Jurkat, Clone E6-1 (cell line): Measurements from ENCODE around the gene MOGAT3.

Source experiments
- DNase-seq: peaks from one replicate; pipeline ENCODE4 v3.0.0-alpha.2; 2011; ENCODE audit warnings: low read depth, low spot score
- H3K4me3 ChIP-seq: 2 replicates; pipeline ENCODE4 v1.5.1; 2011; ENCODE audit warnings: mild to moderate bottlenecking, low read length, control low read depth, moderate library complexity

The MOGAT3 gene

DNA sequence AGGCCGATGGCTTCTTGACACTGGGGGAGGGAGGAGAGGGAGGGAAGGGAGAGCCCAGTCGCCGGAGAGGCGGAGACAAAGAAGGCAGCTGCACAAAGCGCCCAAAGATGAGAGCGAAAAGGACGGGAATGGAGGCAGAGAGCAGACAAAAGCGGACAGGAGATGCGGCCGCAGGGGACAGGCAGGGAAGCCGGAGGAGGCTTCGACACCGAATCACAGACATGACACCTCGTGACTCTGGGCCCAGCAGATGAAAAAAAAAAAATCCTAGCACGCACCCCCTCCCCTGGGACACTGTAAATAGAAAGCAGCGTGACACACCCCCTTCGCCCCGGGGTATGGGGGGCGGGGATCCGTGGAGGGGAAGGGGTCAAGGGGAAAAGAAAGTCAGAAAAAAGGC lies 21.7 kb downstream of the MOGAT3 start:
- DNase-seq: no peak
- no peak overlapping the region for H3K4me3 ChIP-seq

DNA sequence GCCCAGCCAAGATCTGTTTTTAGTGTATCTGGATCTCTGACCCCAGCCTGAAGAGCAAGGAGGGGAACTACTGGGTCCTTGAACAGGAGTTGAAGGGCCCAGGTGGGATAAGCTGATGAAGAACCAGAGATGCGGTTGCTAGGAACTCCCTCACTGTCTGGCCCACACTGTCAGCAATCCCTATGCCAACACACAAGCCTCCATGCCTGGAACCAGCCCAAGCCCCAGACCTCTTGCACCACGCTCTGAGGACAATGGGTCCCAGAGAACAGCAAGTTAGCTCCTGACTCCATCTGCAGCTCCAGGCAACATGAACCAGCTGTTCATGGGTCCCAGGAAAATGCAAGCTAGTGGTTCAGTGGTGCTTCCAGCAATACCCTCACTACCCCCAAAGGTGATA lies 23.2 kb downstream of the MOGAT3 start:
- H3K4me3 ChIP-seq: no peak overlapping the region
- no peak for DNase-seq

DNA sequence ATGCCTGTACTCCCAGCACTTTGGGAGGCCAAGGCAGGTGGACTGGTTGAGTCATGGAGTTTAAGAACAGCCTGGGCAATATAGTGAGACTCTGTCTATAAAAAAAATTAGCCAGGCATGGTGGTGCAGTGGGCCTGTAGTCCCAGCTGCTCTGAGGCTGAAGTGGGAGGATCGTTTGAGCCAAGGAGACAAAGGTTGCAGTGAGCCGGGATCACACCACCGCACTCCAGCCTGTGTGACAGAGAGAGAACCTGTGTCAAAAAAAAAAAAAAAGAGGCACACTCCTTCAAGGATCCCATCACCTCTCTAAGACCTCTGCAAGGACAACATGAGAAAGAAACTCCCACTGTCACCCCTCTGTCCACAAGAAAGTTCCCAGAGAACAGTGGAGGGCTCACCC lies 25.2 kb downstream of the MOGAT3 start:
- DNase-seq: no peak
- H3K4me3 ChIP-seq: no peak overlapping the region

DNA sequence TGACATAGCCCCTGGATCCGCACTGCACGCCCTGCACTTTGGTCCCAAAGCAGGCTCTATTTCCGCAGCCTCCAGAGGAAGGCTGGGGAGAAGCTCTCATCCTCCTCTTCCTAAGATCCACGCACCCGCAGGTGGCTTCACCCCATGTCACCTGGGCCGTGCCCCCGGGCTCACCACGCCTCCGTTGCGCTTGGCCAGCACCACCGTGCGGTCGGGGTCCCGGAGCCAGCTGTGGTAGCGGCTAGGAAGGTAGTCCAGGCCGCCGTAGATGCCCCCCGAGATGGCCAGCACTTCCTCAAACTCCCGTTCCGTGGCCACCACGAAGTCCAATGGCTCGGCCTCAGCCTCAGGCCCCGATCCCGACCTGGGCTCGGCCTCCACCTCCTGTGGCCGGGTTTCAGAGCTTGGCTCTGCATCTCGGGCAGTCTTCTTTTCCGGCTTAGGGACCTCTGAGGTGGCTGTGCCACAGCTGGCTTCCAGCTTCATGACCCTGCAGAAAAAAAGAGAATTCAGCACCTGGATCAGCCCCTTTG lies 26.4 kb downstream of the MOGAT3 start:
- no peak for DNase-seq
- H3K4me3 ChIP-seq: no peak overlapping the region

DNA sequence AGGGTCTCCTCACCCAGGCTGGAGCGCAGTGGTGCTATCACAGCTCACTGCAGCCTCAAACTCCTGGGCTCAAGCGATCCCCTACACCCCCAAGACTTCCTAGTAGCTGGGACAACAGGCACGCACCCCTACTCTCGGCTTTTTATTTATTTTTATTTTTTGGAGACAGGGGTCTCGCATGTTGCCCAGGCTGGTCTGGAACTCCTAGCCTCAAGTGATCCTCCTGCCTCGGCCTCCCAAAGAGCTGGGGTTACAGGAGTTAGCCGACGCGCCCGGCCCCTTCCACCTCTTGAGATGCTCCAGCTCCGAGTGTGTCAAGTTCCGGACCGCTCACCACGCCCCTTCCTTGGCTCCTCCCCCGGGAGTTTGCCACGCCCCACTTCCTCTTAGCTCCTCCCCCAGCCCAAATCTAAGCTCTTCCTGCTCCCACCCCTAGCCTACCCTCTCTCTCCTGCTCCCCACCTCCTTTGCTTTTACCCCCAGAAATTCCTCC lies 27.0 kb downstream of the MOGAT3 start:
- H3K4me3 ChIP-seq: no peak overlapping the region
- DNase-seq: no peak

DNA sequence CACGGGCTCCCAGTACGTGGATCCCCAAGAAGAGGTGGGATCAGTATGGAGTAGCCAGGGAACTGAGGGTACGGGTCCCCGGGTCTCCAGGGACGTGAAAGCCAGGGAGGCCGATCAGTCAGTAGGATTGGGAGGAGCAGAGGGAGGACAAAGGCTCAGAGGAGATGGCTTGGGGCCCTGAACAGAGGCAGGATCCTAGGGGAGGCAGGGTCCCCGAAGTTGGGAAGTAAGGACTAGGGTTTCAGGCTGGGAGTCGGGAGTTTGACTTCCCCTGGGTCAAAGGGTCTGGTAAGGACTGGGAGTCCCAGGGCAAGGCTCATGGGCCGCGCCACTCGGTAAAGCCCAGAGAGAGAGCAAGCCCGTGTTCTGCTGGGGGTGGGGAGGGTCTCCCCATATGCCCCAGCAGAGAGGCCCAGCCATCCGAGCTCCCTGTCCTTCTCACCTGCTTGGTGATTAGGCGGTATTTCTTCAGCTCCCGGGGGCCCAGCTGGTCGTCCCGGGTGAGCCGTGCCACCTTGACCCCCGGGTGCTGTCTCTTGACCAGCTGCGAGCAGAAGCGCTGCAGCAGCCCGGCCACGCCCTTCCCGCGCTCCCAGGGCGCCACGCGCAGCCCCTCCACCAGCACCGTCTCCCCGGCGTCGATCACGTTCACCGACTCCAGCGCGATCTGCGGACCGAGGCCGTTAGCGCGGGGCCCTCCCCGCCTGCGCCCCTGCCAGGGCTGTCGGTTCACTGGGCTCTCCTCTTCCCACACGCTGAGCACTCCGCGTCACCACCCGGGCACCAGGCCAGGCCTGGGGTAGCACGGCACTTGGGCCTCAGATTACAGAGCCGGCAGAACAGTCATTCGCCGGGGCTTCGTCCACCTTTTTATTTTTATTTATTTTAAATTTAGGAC lies 27.7 kb downstream of the MOGAT3 start:
- H3K4me3 ChIP-seq: no peak overlapping the region
- no peak for DNase-seq

DNA sequence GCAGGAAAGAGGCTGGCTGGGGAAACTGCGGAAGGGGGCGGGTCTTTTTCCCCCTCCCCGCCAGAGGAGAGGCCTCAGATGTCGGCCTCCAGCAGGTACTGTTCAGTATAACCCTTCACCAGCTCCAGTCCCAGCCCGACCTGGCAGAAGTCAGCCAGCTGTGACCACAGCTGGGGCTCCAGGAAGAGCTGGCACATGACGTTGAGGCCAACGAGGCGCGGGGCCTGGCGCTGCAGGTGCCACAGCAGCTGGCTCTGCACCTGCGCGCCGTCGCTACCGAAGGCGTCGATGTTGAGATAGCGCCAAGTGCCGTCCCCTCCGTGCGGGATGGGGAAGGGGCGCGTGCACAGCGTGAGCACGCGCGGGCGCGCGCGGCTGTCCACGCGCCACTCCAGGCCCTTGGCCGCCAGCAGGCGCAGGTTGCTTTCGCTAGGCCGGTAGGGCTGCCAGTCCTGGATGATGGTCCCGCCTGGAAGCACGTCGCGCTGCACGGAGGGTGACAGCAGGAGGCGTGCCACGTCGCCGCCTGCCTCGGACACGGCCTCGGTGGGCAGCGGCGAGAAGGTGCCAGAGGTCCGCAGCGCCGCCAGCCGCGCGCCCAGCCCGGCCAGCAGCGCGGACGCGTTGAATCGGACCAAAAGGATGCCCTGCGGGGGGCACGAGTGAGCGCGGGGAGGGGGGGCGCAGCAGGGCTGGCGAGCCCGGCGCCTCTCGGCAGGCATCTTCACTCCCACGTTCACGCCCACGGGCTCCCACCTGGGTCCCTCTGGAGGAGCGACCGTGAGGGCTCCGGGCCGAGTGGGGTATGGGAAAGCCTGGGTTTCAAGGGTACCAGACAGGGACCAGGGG lies 28.6 kb downstream of the MOGAT3 start:
- DNase-seq: no peak
- no peak overlapping the region for H3K4me3 ChIP-seq

DNA sequence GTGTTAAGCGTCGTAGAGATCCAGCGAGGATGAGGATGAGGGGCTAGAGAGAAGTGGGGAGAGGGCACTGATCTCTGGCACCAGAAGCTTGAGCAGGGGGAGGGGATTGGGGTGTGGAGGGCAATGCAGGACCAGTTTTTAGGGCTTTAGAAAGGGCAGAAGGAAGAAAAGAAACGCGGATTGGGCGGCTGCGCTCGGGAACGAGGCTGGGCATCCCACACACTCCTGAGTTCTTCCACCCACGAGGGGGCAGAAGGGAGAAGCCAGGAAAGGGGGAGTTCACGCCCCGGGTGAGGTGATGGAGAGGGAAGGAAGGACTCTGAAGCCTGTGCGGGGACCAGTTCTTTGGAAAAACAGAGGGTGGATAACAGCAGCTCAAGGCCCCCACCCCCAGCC lies 29.4 kb downstream of the MOGAT3 start:
- DNase-seq: no peak
- H3K4me3 ChIP-seq: no peak overlapping the region

DNA sequence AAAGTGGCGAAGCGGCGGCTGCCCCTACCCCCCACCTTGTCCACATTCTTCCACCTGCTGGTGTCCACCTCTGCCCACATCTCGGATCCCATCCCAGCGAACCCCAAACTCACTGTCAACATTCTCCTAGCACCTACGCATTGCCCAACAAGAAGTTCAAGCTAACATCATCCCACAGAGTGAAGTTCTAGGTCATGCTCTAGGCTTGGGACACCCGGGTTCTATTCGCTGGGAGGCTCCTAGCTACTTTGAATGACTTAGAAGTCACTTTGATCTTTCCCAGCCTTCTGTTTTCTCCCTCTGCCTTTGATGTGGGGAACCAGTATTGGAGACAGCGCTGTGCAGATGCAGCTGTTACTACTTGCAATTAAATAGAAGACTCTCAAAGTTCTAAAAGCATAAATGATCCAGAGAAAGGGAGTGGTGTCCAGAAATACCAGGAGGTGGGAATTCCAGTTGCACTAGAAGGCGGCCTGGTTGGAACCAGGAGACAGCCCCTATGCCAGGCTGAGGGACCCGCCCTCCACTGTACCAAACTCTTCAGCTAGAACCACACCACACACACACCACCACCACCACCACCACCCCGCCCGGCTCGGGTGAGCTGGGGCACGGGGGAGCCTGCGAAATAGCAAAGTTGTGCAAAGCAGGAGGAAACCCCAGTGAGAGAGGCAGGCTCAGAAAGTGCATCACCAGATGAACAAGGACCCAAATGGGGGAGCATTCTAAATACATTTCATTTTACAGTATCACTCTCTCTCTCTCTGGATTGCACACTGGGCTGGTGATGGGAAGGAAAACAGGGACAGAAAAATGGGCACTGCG lies 30.0 kb downstream of the MOGAT3 start:
- H3K4me3 ChIP-seq: no peak overlapping the region
- peak; percentile 79 for DNase-seq

DNA sequence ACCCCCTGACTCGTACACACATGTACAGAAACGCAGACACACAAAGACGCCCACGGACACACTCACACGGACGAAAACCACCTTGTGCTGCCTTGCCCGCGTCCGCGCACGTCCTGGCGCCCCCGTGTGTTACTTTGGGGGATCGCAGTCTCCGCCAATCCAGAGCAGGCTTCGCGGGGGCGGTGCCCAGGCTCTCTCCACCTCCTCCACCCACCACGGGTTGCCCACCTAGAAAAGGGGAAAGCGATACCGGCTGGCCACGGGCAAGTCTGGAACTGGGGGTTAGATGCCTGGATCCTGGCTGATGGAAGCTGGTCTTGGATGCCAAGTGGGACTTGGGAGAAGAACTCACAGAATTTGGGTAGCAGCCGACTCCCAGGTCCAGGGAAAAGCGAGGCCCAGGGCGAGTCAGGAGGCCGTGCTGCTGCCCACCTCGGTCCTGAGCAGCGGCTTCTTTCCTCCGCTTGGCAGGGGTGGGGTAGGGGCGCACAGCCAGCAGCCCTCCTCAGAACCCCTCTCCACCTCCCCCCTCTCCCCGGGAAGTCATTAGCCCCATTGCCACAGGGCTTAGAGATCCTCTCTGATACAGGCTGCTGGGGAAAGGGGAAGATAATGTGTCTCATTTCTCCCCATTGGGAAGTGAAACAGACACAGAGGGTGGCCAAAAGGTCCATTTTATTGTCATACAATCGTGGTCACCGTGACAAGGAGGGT lies 30.8 kb downstream of the MOGAT3 start:
- H3K4me3 ChIP-seq: no peak overlapping the region; the same call in 1 of the 2 replicates
- DNase-seq: no peak

DNA sequence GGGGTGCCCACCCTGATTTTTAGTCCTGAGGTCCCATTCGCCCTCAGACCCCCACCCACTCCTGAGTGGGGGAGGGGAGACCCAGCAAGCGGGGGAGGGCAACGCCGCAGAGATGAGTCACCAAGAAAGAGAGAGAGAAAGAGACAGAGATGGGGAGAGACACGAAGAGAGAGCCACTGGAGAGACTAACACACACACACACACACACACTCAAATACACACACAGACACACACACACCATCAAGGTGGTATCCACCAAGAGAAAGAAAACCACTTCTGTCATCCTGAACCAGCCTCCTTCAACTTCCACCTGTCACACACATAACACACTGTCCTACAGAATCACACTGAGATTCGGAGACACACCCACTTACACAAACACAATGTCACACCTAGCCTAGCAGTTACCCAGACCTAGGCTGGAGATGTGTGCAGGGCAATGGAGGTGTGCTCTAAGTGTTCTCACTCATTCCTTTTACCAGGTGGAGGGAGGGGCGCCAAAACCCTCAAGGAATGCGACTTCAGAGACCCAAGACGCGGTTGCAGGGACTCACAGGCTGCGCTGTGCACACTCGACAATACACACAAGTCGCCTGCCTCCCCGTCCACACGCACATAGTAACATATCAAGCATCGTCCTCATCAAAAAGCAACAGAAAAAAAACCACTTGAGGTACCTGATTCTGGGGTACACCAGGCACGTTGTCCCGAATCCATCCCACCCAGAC lies 31.6 kb downstream of the MOGAT3 start:
- H3K4me3 ChIP-seq: no peak overlapping the region; the same call in 1 of the 2 replicates
- DNase-seq: no peak

DNA sequence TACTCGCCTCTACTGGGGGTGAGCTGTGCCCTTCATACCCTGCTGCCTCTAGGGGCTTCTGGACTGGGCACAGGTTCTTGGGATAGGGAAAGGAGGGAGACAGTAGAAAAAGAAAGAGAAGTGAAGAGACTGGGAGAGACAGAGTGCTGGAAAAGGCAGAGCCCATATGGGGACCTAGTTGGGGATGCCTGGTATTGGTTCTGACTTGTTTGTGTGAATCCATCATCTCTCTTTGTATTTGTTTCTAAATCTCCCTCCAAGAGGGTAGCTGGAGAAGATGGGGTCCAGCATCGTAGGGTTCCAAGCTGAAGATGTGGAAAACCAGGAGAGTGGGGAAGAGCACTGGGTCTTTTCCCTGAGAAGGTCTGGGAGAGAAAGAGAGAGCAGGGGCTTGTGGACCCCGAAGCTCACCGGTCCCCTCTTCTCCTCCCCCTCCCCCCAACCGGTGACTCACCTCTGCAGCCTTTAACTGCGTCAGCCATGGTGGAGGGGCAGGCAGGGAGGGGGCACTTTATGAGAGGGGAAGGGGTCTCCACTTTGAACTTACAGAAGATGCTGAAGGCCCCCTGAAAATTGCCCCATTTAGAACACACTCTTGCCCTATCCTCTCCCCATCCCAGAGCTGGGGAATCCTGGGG lies 32.3 kb downstream of the MOGAT3 start:
- no peak overlapping the region for H3K4me3 ChIP-seq
- DNase-seq: no peak

DNA sequence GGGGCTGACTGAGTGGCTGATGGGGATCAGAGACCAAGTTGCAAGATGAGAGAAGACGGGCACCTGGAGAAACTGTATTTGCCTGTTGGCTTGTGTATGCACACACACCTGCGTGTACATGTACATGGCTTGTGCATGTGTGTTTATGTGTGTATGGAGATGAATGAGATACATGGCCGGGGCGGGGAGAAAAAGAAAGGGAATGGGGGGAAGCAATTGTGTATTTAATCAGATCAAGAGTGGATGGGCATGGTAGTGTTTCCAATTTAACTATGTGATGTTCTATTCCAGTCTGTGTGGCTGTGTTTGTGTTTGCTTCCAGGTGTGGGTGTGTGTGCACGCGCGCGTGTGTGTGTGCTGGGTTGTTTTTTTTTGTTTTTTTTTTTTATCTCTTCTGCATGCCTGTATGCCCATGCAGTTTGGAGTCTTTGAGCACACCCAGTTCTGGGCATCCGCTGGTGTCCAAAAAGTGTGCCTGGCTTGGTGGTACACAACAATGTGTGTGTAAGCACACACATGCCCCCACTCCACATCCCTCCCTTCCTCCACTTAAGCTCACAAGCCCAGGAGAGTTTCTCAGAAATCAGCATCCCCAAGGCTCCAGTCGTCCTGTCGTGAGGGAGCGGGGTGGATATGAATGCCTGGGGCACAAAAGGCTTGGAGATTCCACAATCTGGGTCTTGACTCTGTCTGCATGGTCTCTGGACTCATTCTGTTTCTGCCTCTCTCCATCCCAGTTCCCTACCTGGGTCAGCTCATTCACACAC lies 33.0 kb downstream of the MOGAT3 start:
- no peak overlapping the region for H3K4me3 ChIP-seq
- no peak for DNase-seq

DNA sequence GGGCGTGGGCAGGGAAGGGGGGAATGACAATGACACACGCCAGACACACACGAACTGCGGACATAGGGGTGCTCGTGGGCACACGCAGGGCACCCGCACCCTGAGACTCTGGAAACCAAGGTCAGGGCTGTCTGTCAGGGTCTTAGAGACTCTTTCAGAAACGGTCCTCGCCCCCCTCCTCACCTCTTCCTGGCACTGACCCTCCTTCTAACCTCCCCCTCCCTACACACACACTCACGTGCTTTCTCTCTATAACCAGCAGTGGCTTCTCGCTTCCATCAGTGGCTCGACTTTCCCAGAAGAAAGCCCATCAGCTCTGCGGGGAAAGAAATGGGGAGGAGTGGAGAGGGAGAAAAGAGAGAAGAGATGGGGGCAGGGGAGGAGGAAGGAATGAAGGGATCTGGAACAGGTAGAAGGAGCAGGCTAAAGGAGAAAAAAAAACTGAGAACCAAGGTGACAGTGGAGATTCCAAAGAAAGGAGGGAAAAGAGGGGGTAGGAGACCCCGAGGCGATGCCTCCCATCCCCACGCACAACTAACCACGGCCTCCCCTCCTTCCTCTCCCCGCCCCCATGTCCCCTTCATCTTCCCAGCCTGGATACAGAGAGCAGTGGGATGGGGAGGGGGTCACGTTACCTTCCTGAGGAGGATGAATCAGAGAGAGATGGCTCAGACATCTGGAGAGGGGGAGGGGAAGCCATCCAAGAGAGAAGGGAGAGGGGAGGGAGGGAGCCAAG lies 33.8 kb downstream of the MOGAT3 start:
- H3K4me3 ChIP-seq: no peak overlapping the region
- no peak for DNase-seq

DNA sequence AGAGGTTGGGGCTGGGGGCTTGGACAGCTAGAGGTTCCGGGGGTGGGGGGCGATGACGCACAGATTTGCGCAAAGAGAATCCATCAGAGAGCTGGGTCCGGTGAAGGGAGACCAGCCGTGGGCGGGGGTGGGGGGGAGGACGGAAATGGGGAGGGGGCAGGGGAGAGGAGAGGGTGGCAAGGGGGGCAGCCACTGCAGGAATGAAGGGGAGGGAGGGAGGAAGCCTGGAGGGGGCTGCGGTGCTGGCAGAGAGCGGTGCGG lies 34.3 kb downstream of the MOGAT3 start:
- DNase-seq: no peak
- H3K4me3 ChIP-seq: no peak overlapping the region

DNA sequence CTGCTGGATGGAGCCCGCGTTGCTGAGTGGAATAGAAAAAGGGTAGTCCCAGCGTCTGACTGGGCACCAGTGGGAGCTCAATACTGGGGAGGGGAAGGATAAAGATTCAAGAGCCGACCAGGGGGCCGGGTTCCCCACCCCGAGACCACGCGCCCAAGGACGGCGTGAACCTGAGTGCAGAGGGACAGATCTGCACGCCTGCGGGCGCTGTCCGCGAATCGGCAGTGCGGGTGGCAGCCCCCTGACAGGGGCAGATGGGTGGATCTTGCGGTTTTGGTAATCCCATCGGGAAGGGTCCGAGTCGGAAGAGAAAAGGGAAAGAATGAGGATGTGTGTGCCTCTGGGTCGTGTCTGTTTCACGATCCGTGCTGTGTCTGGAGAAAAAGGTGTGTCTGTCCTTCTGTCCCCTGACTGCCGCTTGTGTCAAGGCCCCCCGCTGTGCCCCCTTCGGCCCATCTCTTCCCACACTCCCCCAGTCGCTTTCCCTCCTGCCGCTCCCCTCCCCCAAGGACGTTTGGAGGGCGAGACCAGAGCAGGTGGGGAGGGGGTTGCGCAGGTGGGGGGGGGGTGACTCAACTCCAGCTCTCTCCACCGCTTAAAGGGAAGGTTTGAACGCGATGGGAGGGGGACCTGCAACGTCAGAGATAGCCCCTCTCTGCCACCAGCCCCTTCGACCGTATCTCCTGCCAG lies 34.7 kb downstream of the MOGAT3 start:
- peak overlapping the region; percentile 54 for H3K4me3 ChIP-seq
- DNase-seq: no peak
